Suprapubic skin (tissue), 4 donors: Measurements from ENCODE around the gene C2CD3.

Experiments used
- EP300 ChIP-seq: sonication (generic); formaldehyde crosslinking; IDR thresholded peaks from one replicate; pipeline ENCODE4 v1.6.1; 2017; ENCODE audit warnings: antibody characterized with exemption
- POLR2A ChIP-seq, 2 donors: fragments of 450-650 bp; IDR thresholded peaks; one replicate each; pipeline ENCODE4 v1.6.1; 2017; ENCODE audit warnings: antibody characterized with exemption in 2 of 2, mild to moderate bottlenecking in 2 of 2, moderate library complexity in 2 of 2
- POLR2AphosphoS5 ChIP-seq, 3 donors: sonication (generic); formaldehyde crosslinking; IDR thresholded peaks; one replicate each; pipeline ENCODE4 v1.6.1; 2017; ENCODE audit warnings: antibody characterized with exemption in 3 of 3
- TF ChIP-seq, protein P1 (sequence below), 2 donors: fragments of 200-600 bp in 1 of 2; fragments of 450-650 bp in 1 of 2; sonication (generic) in 1 of 2; IDR thresholded peaks; one replicate each; pipeline ENCODE4 v1.5.1; 2016 to 2019; ENCODE audit warnings: antibody characterized with exemption in 2 of 2, mild to moderate bottlenecking in 1 of 2, moderate library complexity in 1 of 2

DNA sequence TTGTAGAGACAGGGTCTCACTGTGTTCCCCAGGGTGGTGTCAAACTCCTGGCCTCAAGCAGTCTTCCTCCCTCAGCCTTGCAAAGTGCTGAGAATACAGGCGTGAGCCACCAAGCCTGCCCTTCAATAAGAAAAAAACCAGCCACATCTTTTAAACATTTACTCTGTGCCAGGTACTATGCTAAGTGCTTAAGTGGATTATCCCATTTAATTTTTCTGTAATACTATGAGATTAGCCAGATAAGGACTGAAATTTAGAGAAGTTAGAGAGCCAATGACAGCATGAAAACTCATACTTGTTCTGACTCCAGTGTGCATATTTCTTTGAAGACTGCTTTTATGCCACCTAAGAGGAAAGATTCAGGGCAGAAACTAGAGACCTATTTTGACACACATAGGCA lies 35.9 kb upstream of the C2CD3 start:
- TF ChIP-seq, protein P1, sequence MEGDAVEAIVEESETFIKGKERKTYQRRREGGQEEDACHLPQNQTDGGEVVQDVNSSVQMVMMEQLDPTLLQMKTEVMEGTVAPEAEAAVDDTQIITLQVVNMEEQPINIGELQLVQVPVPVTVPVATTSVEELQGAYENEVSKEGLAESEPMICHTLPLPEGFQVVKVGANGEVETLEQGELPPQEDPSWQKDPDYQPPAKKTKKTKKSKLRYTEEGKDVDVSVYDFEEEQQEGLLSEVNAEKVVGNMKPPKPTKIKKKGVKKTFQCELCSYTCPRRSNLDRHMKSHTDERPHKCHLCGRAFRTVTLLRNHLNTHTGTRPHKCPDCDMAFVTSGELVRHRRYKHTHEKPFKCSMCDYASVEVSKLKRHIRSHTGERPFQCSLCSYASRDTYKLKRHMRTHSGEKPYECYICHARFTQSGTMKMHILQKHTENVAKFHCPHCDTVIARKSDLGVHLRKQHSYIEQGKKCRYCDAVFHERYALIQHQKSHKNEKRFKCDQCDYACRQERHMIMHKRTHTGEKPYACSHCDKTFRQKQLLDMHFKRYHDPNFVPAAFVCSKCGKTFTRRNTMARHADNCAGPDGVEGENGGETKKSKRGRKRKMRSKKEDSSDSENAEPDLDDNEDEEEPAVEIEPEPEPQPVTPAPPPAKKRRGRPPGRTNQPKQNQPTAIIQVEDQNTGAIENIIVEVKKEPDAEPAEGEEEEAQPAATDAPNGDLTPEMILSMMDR (IDR thresholded peaks at IDR 0.05), result no peak
- TF ChIP-seq POLR2A (IDR thresholded peaks at IDR 0.05) (no peak), POLR2AphosphoS5 (IDR thresholded peaks at IDR 0.05) (no peak), EP300 (no peak)
